HEK293T (cell line): ENCODE measurements around the gene ZNF236.

Experiments used
- ARNT ChIP-seq: fragments of 450-650 bp; IDR thresholded peaks from 2 replicates; pipeline ENCODE4 v1.6.1; 2017; ENCODE audit warnings: mild to moderate bottlenecking
- BHLHE40 ChIP-seq: fragments of 450-650 bp; IDR thresholded peaks from 2 replicates; pipeline ENCODE4 v1.6.1; 2016; ENCODE audit warnings: mild to moderate bottlenecking, moderate library complexity, borderline replicate concordance
- CTBP1 ChIP-seq: fragments of 450-650 bp; IDR thresholded peaks from 2 replicates; pipeline ENCODE4 v1.6.1; 2016; ENCODE audit warnings: borderline replicate concordance
- FOXA1 ChIP-seq: fragments of 450-650 bp; IDR thresholded peaks from 2 replicates; pipeline ENCODE4 v1.6.1; 2016; ENCODE audit warnings: mild to moderate bottlenecking
- FOXK2 ChIP-seq: fragments of 450-650 bp; IDR thresholded peaks from 2 replicates; pipeline ENCODE4 v1.6.1; 2016; ENCODE audit warnings: mild to moderate bottlenecking
- FOXM1 ChIP-seq: fragments of 450-650 bp; IDR thresholded peaks from 2 replicates; pipeline ENCODE4 v1.6.1; 2017; ENCODE audit warnings: mild to moderate bottlenecking, borderline replicate concordance
- HDGF ChIP-seq: fragments of 450-650 bp; IDR thresholded peaks from 2 replicates; pipeline ENCODE4 v1.6.1; 2017; ENCODE audit warnings: antibody characterized with exemption, borderline replicate concordance
- L3MBTL2 ChIP-seq: fragments of 450-650 bp; conservative IDR thresholded peaks from 2 replicates; pipeline ENCODE4 v1.6.1; 2016; ENCODE audit warnings: mild to moderate bottlenecking
- NFRKB ChIP-seq: fragments of 450-650 bp; IDR thresholded peaks from 2 replicates; pipeline ENCODE4 v1.6.1; 2016; ENCODE audit warnings: mild to moderate bottlenecking, moderate library complexity
- SP1 ChIP-seq: fragments of 450-650 bp; IDR thresholded peaks from 2 replicates; pipeline ENCODE4 v1.6.1; 2017
- SUZ12 ChIP-seq: fragments of 450-650 bp; IDR thresholded peaks from 2 replicates; pipeline ENCODE4 v1.6.1; 2016; ENCODE audit warnings: mild to moderate bottlenecking
- TARDBP ChIP-seq: fragments of 450-650 bp; IDR thresholded peaks from 2 replicates; pipeline ENCODE4 v1.6.1; 2016
- TF ChIP-seq, protein P1 (sequence below): fragments of 450-650 bp; IDR thresholded peaks from 2 replicates; pipeline ENCODE4 v1.6.1; 2016

DNA sequence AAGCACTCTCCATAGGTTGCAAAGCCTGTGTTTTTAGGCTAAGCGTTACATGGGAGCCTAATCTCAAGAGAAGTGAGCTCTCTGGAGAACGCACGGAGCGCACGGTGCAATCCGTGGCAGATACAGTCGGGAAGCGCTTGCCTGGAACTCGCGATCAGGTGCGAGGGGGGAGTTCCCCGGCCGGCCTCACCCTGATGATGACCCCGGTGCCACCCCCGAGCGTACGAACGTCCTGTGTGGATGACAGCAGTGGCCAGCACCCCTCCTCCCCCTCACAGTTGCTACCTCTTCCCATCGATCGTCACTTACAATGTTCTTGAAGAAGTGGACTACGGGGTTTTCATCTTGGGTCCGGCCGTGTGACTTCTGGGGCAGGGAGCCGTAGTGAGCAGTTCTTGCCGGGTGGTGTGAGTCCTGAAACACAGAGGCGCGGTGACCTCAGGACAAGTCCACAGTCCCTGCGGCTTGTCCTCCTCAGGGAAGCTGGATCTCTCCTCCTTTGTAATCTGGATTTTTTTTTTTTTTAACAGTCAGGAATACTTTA, 167.4 kb downstream of the ZNF236 start:
- no peak for TF ChIP-seq NFRKB
- TF ChIP-seq BHLHE40 = no peak
- TF ChIP-seq SP1 = no peak
- TF ChIP-seq, protein P1, sequence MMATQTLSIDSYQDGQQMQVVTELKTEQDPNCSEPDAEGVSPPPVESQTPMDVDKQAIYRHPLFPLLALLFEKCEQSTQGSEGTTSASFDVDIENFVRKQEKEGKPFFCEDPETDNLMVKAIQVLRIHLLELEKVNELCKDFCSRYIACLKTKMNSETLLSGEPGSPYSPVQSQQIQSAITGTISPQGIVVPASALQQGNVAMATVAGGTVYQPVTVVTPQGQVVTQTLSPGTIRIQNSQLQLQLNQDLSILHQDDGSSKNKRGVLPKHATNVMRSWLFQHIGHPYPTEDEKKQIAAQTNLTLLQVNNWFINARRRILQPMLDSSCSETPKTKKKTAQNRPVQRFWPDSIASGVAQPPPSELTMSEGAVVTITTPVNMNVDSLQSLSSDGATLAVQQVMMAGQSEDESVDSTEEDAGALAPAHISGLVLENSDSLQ = no peak
- TF ChIP-seq TARDBP = no peak
- no peak for TF ChIP-seq L3MBTL2
- no peak for TF ChIP-seq FOXA1
- no peak for TF ChIP-seq ARNT
- TF ChIP-seq CTBP1 = no peak
- no peak for TF ChIP-seq FOXM1
- TF ChIP-seq SUZ12 = no peak
- no peak for TF ChIP-seq FOXK2
- no peak for TF ChIP-seq HDGF
